Lower leg skin (tissue), 3 donors: ENCODE results near the gene DHRS7C.

Source experiments
- POLR2A ChIP-seq, 2 donors: fragments of 450-650 bp; IDR thresholded peaks; one replicate each; pipeline ENCODE4 v1.6.1; 2016 to 2017; ENCODE audit warnings: antibody characterized with exemption in 2 of 2, mild to moderate bottlenecking in 1 of 2, moderate library complexity in 1 of 2
- TF ChIP-seq, protein P1 (sequence below), 3 donors: fragments of 450-650 bp; IDR thresholded peaks; one replicate each; pipeline ENCODE4 v1.5.1; 2016; ENCODE audit warnings: antibody characterized with exemption in 3 of 3, mild to moderate bottlenecking in 3 of 3, moderate library complexity in 2 of 3

DNA sequence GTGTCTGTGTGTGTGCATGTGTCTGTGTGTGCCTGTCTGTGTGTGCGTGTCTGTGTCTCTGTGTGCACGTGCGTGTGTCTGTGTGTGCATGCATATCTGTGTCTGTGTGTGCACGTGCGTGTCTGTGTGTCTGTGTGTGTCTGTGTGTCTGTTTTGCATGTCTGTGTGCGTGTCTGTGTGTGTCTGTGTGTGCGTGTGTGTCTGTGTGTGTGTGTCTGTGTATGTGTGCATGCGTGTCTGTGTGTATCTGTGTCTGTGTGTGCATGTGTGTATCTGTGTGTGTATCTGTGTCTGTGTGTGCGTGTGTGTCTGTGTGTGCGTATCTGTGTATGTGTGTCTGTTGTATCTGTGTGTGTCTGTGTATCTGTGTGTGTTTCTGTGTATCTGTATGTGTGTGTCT is 25.1 kb upstream of the DHRS7C start:
- TF ChIP-seq, protein P1, sequence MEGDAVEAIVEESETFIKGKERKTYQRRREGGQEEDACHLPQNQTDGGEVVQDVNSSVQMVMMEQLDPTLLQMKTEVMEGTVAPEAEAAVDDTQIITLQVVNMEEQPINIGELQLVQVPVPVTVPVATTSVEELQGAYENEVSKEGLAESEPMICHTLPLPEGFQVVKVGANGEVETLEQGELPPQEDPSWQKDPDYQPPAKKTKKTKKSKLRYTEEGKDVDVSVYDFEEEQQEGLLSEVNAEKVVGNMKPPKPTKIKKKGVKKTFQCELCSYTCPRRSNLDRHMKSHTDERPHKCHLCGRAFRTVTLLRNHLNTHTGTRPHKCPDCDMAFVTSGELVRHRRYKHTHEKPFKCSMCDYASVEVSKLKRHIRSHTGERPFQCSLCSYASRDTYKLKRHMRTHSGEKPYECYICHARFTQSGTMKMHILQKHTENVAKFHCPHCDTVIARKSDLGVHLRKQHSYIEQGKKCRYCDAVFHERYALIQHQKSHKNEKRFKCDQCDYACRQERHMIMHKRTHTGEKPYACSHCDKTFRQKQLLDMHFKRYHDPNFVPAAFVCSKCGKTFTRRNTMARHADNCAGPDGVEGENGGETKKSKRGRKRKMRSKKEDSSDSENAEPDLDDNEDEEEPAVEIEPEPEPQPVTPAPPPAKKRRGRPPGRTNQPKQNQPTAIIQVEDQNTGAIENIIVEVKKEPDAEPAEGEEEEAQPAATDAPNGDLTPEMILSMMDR (IDR thresholded peaks at IDR 0.05): no peak
- TF ChIP-seq POLR2A (IDR thresholded peaks at IDR 0.05): no peak
